Measurements from ENCODE around the gene AMIGO2. TPM values are rescaled to one million over a fixed set of nuclear protein-coding genes. Genes with fewer than 3 reads are reported as not detected.

AMIGO2 gene
- total RNA-seq, 1 donor from 2014 or later: 8.5 TPM

DNA sequence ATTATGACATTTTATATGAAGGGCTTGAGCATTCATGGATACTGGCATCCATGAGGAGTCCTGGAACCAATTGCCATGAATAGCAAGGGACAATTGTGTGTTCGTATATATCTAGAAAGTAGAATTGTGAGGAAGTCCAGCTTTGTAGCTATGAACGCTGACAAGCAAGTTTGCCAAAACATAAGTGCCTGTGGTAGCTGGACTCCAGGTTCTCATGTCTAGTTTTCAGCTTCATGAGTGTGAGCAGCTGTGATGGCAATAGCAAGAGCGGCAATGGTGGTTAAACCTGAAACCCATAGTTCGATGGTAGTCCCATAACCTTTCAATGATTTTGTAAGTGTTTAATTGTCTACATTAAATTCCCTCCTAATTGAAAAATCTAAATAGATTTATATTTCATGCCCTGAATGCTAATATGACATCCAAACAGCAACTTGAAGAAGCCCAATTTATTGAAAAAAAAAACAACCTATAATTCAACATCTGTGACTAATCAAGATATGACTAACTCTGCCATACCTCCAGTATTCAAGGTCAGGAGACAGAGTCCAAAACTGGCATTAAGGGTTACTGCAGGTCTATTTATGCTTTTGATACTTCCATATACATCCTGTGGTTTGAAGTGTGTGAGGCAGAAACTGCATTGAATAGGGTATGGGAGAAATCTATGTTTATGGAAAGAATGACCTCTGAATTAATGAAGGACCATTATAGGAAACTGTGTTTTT is 50.6 kb downstream of the AMIGO2 start:
- no peak overlapping the region for H3K4me3 Mint-ChIP-seq

DNA sequence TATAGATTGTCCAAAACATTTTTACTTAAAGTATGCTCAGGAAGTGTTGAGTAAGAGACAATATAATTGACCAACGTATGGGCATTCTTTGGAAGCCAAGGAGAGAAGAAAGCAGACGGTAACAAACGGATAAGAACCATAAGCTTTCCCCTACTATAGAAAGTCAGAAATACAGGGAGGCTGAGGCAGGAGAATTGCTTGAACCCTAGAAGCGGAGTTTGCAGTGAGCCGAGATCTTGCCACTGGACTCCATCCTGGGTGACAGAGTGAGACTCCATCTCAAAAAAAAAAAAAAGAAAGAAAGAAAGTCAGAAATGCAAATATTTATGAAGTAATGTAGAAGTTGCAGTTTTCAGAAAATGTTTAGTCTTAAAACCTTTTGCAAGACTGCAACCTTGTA is 51.6 kb downstream of the AMIGO2 start:
- Mint-ChIP-seq H3K4me1 (peaks cover 9% of the 10 kb centered on the region), H3K27me3 (ENCODE audit: low read depth) (no peaks in the 10 kb centered on the region), H3K4me3 (no peak overlapping the region), H3K9me3 (no peaks in the 10 kb centered on the region), H3K36me3 (no peaks in the 10 kb centered on the region), H3K27ac (no peak overlapping the region)
- TF ChIP-seq, protein P1, sequence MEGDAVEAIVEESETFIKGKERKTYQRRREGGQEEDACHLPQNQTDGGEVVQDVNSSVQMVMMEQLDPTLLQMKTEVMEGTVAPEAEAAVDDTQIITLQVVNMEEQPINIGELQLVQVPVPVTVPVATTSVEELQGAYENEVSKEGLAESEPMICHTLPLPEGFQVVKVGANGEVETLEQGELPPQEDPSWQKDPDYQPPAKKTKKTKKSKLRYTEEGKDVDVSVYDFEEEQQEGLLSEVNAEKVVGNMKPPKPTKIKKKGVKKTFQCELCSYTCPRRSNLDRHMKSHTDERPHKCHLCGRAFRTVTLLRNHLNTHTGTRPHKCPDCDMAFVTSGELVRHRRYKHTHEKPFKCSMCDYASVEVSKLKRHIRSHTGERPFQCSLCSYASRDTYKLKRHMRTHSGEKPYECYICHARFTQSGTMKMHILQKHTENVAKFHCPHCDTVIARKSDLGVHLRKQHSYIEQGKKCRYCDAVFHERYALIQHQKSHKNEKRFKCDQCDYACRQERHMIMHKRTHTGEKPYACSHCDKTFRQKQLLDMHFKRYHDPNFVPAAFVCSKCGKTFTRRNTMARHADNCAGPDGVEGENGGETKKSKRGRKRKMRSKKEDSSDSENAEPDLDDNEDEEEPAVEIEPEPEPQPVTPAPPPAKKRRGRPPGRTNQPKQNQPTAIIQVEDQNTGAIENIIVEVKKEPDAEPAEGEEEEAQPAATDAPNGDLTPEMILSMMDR (IDR thresholded peaks at IDR 0.05; ENCODE audit: unreplicated experiment): no peak
- DNase-seq (ENCODE audit: low spot score in 2 of 2, unreplicated experiment in 2 of 2): no peak

More for the DNA sequence above, 50.6 kb downstream of the AMIGO2 start:
- DNase-seq (ENCODE audit: low spot score in 2 of 2, unreplicated experiment in 2 of 2): no peak
- Mint-ChIP-seq H3K27me3 (ENCODE audit: low read depth) (no peaks in the 10 kb centered on the region), H3K27ac (no peak overlapping the region), H3K4me1 (peaks cover 15% of the 10 kb centered on the region), H3K9me3 (no peaks in the 10 kb centered on the region), H3K36me3 (no peaks in the 10 kb centered on the region)
- TF ChIP-seq, protein P1 (IDR thresholded peaks at IDR 0.05; ENCODE audit: unreplicated experiment): no peak

Other genes starting within 250 kb of the AMIGO2 start
- 2.8 to 4.8 TPM (median 3.1 TPM) in 3 replicates for gene PCED1B, start 338 bp downstream of the AMIGO2 start, total RNA-seq

All from mesothelial cell of epicardium (in vitro differentiated cells).